AG04449 (cell line): ENCODE data around the gene TIPARP.

ENCODE experiments used
- CTCF ChIA-PET: fragments of 350-600 bp; formaldehyde crosslinking; extraction: SDS; loops from one replicate; lab custom pipeline; 2021; ENCODE audit warnings: antibody characterized with exemption; lab: Yijun Ruan, JAX
- POLR2A ChIA-PET: fragments of 400-600, 350-600 bp; formaldehyde crosslinking; extraction: SDS; loops from one replicate; lab custom pipeline; 2020; ENCODE audit warnings: antibody characterized with exemption, inconsistent platforms; lab: Yijun Ruan, JAX
- DNase-seq: peaks from one replicate; pipeline ENCODE4 v3.0.0-alpha.2; 2010; ENCODE audit warnings: low read depth, low spot score
- H3K4me3 ChIP-seq: 2 replicates; pipeline ENCODE4 v1.5.1; 2011; ENCODE audit warnings: low read depth, mild to moderate bottlenecking, control low read depth, low read length
- TF ChIP-seq, protein P1 (sequence below): IDR thresholded peaks from one replicate; pipeline ENCODE4 v1.5.1; 2011; ENCODE audit warnings: mild to moderate bottlenecking, moderate library complexity, low read length, control low read depth, inconsistent platforms; ENCODE audit not compliant: insufficient read depth; ENCODE audit errors: missing control alignments

The TIPARP gene

DNA sequence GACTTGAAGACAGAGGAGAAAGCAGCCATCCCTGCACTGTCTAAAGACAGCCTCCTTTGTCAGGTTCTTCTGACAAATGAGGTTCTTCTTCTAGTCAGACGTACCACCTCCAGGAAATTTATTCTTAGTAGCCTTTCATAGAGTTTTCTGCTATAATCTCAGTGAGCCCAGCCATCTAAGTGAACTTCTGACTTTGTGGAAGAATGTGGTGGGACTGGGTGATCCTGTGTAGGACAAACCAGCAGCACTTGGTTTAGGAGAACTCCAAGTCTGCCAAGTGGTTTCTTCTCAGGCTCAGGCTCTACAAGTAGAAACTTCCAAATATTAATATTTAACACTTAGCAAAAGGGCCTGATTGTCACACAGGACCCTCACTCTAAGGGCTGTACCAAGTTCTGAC lies 52.1 kb downstream of the TIPARP start:
- POLR2A ChIA-PET = no interaction called here
- H3K4me3 ChIP-seq = no peak overlapping the region
- CTCF ChIA-PET = interaction anchor here (1.3 kb wide), 1 partner anchor 411 kb away, joined by 4 read pairs; no protein-coding TSS in a partner anchor
- DNase-seq = no peak
- TF ChIP-seq, protein P1, sequence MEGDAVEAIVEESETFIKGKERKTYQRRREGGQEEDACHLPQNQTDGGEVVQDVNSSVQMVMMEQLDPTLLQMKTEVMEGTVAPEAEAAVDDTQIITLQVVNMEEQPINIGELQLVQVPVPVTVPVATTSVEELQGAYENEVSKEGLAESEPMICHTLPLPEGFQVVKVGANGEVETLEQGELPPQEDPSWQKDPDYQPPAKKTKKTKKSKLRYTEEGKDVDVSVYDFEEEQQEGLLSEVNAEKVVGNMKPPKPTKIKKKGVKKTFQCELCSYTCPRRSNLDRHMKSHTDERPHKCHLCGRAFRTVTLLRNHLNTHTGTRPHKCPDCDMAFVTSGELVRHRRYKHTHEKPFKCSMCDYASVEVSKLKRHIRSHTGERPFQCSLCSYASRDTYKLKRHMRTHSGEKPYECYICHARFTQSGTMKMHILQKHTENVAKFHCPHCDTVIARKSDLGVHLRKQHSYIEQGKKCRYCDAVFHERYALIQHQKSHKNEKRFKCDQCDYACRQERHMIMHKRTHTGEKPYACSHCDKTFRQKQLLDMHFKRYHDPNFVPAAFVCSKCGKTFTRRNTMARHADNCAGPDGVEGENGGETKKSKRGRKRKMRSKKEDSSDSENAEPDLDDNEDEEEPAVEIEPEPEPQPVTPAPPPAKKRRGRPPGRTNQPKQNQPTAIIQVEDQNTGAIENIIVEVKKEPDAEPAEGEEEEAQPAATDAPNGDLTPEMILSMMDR = no peak

DNA sequence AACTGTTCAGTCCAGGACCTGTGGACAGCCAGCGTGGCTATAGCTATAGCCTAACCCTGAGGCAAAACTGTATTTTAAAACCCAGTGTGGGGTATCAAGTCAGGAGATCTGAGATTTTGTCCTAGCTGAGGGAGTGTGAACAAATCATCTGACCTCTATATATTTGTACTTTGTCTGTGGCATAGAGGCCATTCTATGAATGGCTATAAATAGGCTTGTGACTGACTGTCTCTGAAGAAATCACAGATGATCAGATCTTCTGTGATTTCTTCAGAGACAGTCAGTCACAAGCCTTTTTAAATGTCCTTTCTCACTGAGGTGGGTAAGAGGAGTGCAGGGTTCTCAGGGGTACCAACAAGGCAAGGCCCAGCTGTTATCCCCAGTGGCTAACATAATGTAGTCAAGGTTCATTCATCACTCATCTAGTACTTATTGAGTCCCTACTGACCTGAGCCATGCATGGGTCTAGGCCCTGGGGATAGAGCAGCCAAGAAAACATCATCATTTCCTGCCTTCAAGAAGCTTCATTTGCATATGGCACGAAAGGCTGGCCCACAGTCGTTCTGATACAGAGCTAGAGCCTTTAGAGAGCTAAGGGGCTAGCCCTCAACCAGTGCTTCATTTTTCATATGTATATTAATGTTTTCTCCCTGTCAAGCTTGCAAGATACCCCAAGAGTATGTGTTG lies 53.3 kb downstream of the TIPARP start:
- ChIA-PET CTCF (interaction anchor here (1.2 kb wide), 1 partner anchor 354 kb away, joined by 4 read pairs; no protein-coding TSS in a partner anchor), POLR2A (interaction anchor here (1.3 kb wide), 1 partner anchor 8 kb away, joined by 3 read pairs; no protein-coding TSS in a partner anchor)
- no peak for DNase-seq
- TF ChIP-seq, protein P1 = no peak
- H3K4me3 ChIP-seq = no peak overlapping the region

DNA sequence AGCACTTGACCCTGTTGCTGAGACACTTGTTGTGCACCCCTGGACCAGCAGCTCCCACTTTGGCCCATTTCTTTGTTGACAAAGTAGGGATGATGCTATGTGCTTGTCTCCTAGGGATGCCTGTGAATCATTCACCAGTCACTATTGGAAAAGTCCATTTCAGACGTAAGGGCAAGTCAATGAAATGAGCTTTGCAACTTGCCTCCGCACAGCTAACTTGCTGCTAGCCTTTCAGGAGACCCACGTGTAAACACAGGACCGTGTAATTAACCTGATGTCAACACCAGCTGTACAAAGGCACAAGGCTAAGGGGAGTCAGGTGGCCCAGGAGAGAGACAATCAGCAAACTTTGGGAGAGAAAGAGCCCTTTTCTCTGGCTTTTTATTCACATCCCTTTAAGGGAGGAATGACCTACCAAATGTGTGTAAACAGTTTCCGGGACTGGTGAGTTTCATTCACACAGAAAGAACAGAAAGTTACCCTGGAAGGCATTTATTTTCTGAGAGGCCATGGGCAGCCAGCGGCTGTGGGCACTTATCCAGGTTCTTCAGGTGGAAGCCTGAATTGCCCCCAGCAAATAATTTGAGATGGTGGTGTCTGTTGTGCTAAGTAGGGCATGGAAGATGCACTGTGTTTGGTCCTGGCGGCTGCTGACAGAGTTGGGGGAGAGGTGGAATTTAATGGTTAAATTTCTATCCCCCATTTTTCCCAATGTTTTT lies 54.0 kb downstream of the TIPARP start:
- H3K4me3 ChIP-seq = no peak overlapping the region
- TF ChIP-seq, protein P1 = no peak
- ChIA-PET CTCF (interaction anchor here (1.2 kb wide), 1 partner anchor 353 kb away, joined by 4 read pairs; no protein-coding TSS in a partner anchor), POLR2A (interaction anchor here (1.3 kb wide), 1 partner anchor 9 kb away, joined by 3 read pairs; no protein-coding TSS in a partner anchor)
- DNase-seq = no peak

DNA sequence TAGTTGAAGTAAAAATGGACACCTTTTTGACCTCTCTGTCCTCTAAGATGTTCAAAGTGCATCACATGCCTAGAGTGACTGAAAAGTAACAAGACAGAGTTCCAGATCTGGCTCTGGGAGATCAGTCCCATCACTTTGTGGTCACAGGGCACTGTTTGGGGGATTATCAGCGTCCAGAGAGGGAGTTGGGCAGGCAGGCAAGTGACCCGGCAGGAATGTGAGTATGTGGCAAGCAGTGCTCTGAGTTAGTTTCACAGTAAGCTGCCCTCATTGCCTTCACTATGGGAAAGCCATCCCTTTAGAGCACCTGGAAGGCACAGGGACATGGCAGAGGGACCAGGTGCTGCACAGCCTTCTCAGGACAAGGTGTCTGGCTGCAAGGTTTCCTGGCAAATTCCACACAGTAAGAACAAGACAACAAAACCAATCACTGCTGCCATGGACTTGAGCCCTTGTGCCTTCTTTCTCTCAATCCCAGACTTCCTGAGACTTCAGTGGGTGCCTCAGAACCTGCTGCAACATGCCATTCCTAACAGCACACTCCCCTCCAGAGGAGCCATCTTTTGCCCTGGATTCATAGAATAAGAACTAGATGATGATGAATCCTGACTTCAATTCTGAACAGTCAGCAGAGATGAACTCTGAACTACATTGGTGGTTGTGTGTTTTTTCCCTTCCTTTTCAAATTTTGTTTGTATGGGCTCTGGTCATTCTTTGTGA lies 55.2 kb downstream of the TIPARP start:
- TF ChIP-seq, protein P1 = no peak
- DNase-seq = no peak
- H3K4me3 ChIP-seq = no peak overlapping the region
- POLR2A ChIA-PET = interaction anchor here (1.1 kb wide), 1 partner anchor 59 kb away, joined by 3 read pairs; no protein-coding TSS in a partner anchor
- CTCF ChIA-PET = interaction anchor here (0.9 kb wide), 1 partner anchor 11 kb away, joined by 3 read pairs; no protein-coding TSS in a partner anchor

DNA sequence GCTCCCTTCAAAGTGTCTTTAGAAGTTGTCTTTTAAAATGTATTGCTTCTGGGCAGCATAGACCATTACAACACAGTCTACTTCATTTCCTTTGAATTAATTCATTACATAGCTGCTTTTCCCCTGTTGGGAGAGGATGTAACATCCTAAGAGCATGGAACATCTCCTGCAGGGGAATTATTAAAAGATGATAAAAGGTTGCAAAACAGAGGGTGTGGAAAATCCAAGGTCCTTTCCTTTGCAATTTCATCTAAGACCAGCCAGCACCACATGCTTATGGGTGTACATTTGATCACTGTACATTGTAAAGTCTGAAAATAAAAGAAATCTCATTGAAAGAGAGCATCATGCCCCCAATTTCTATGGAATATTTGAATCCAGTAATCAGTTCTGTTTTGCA lies 57.4 kb downstream of the TIPARP start:
- no peak overlapping the region for H3K4me3 ChIP-seq
- DNase-seq = no peak
- ChIA-PET CTCF (interaction anchor here (1.0 kb wide), 1 partner anchor 351 kb away, joined by 3 read pairs; no protein-coding TSS in a partner anchor), POLR2A (no interaction called here)
- TF ChIP-seq, protein P1 = no peak
